ENCODE measurements around the gene KCNQ5.

KCNQ5 gene

GRCh38 chr6:72844614-72845013 is 222.8 kb downstream of the KCNQ5 start (continued):
- TF ChIP-seq, protein P1, sequence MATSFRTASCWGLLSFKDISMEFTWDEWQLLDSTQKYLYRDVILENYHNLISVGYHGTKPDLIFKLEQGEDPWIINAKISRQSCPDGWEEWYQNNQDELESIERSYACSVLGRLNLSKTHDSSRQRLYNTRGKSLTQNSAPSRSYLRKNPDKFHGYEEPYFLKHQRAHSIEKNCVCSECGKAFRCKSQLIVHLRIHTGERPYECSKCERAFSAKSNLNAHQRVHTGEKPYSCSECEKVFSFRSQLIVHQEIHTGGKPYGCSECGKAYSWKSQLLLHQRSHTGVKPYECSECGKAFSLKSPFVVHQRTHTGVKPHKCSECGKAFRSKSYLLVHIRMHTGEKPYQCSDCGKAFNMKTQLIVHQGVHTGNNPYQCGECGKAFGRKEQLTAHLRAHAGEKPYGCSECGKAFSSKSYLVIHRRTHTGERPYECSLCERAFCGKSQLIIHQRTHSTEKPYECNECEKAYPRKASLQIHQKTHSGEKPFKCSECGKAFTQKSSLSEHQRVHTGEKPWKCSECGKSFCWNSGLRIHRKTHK (tag by site-specific recombination; IDR thresholded peaks at IDR 0.05), result no peak
- no peak for TF ChIP-seq ZNF211 (tag by site-specific recombination; IDR thresholded peaks at IDR 0.05; ENCODE audit: low read depth)
- no peak for TF ChIP-seq KLF1 (tag by site-specific recombination; IDR thresholded peaks at IDR 0.05)
- no peak for TF ChIP-seq ZNF112 (tag by site-specific recombination; IDR thresholded peaks at IDR 0.05)
- no peak for TF ChIP-seq ZNF266 (tag by site-specific recombination; IDR thresholded peaks at IDR 0.05; ENCODE audit: low read depth)
- TF ChIP-seq, protein P2, sequence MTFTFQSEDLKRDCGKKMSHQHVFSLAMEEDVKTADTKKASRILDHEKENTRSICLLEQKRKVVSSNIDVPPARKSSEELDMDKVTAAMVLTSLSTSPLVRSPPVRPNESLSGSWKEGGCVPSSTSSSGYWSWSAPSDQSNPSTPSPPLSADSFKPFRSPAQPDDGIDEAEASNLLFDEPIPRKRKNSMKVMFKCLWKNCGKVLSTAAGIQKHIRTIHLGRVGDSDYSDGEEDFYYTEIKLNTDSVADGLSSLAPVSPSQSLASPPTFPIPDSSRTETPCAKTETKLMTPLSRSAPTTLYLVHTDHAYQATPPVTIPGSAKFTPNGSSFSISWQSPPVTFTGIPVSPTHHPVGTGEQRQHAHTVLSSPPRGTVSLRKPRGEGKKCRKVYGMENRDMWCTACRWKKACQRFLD (tag by site-specific recombination; IDR thresholded peaks at IDR 0.05), result no peak
- TF ChIP-seq KLF9 (tag by site-specific recombination; IDR thresholded peaks at IDR 0.05; ENCODE audit: low read depth), result no peak

DNA sequence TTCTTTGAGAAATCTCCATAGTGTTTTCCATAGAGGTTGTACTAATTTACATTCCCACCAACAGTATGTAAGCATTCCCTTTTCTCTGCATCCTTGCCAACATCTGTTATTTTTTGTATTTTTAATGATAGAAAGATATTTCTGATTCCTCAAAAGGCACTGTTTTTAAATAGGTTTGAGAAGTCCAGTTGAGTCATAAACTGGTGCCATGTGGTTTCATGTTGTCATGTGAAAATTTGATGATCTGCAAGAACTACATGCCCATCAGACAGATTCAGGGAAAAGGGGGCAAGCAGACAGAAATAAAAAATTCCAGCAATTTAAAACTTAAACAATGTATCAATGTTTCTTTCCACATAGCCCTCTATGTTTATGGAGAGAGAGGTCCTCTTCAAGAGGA is 227.5 kb downstream of the KCNQ5 start:
- ChIA-PET POLR2A (no interaction called here), CTCF (no interaction called here)
- Histone ChIP-seq H3K27ac (ENCODE audit: extremely low read depth, low read depth, low read length) (no peak overlapping the region), H3K4me3 (ENCODE audit: low read depth, low read length) (no peak overlapping the region), H3K36me3 (ENCODE audit: control insufficient read depth in 2 of 2, insufficient read depth in 1 of 2, low read length in 2 of 2) (no peaks in the 10 kb centered on the region), H3K4me1 (ENCODE audit: control insufficient read depth, insufficient read depth, low read length) (no peaks in the 10 kb centered on the region; the same call in 1 of the 2 replicates), H3K9me3 (ENCODE audit: control insufficient read depth, insufficient read depth, low read depth, low read length) (no peaks in the 10 kb centered on the region)
- TF ChIP-seq ZNF623 (tag by site-specific recombination; IDR thresholded peaks at IDR 0.05) (no peak), ZNF23 (tag by site-specific recombination; IDR thresholded peaks at IDR 0.05; ENCODE audit: borderline replicate concordance) (no peak), ZIC2 (tag by site-specific recombination; IDR thresholded peaks at IDR 0.05) (no peak), PRDM10 (tag by site-specific recombination; IDR thresholded peaks at IDR 0.05) (no peak), ZNF530 (tag by site-specific recombination; IDR thresholded peaks at IDR 0.05; ENCODE audit: low read depth) (no peak), SETDB1 (IDR thresholded peaks at IDR 0.05; ENCODE audit: insufficient read length, low read length) (no peak), ZNF184 (tag by site-specific recombination; IDR thresholded peaks at IDR 0.05) (no peak), ZNF221 (tag by site-specific recombination; IDR thresholded peaks at IDR 0.05; ENCODE audit: borderline replicate concordance) (no peak), ZNF629 (tag by site-specific recombination; IDR thresholded peaks at IDR 0.05) (no peak), ZNF239 (tag by site-specific recombination; IDR thresholded peaks at IDR 0.05) (no peak), ZNF561 (tag by site-specific recombination; IDR thresholded peaks at IDR 0.05; ENCODE audit: borderline replicate concordance) (no peak)
- TF ChIP-seq, protein P3, sequence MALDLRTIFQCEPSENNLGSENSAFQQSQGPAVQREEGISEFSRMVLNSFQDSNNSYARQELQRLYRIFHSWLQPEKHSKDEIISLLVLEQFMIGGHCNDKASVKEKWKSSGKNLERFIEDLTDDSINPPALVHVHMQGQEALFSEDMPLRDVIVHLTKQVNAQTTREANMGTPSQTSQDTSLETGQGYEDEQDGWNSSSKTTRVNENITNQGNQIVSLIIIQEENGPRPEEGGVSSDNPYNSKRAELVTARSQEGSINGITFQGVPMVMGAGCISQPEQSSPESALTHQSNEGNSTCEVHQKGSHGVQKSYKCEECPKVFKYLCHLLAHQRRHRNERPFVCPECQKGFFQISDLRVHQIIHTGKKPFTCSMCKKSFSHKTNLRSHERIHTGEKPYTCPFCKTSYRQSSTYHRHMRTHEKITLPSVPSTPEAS (tag by site-specific recombination; IDR thresholded peaks at IDR 0.05), result no peak

All from HEK293 (cell line).